ENCODE results near the gene SLC8A2.
"Not testable (repeated sequence)": the region's sequence is repeated elsewhere in the genome, so short reads cannot be mapped to it uniquely, and the experiment has no call there.

DNA sequence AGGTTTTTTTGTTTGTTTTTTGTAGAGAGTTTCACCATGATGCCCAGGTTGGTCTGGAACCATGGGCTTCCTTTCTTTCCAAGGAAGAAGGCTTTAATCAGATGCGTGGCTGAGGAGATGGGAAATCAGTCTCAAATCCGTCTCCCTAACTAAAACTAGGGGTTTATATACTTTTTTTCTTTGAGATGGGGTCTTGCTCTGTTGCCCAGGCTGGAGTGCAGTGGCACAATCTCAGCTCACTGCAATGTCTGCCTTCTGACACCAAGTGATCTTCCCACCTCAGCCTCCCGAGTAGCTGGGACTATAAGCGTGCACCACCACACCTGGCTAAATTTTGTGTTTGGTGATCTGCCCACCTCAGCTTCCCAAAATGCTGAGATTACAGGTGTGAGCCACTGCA, 87.2 kb downstream of the SLC8A2 start:
- TF ChIP-seq, protein P1, sequence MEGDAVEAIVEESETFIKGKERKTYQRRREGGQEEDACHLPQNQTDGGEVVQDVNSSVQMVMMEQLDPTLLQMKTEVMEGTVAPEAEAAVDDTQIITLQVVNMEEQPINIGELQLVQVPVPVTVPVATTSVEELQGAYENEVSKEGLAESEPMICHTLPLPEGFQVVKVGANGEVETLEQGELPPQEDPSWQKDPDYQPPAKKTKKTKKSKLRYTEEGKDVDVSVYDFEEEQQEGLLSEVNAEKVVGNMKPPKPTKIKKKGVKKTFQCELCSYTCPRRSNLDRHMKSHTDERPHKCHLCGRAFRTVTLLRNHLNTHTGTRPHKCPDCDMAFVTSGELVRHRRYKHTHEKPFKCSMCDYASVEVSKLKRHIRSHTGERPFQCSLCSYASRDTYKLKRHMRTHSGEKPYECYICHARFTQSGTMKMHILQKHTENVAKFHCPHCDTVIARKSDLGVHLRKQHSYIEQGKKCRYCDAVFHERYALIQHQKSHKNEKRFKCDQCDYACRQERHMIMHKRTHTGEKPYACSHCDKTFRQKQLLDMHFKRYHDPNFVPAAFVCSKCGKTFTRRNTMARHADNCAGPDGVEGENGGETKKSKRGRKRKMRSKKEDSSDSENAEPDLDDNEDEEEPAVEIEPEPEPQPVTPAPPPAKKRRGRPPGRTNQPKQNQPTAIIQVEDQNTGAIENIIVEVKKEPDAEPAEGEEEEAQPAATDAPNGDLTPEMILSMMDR (IDR thresholded peaks at IDR 0.05) = not testable (repeated sequence)
- not testable (repeated sequence) for TF ChIP-seq POLR2A (IDR thresholded peaks at IDR 0.05); EP300 (IDR thresholded peaks at IDR 0.05; ENCODE audit: low read depth); POLR2AphosphoS5 (IDR thresholded peaks at IDR 0.05)

Data from transverse colon (tissue), 4 donors.